Activated T-helper 1 cell treated with anti-CD3 and anti-CD28 coated beads, Interleukin-2, amount 50 U/mL, for 16 hours (primary cell): ENCODE results near the gene QPRT.
"Not testable (repeated sequence)": the region's sequence is repeated elsewhere in the genome, so short reads cannot be mapped to it uniquely, and the experiment has no call there.

Source experiments
- DNase-seq, 2 donors: peaks; one replicate each; pipeline ENCODE4 v3.0.0-alpha.2; 2020; ENCODE audit warnings: low read depth in 1 of 2, low spot score in 1 of 2

QPRT gene

DNA sequence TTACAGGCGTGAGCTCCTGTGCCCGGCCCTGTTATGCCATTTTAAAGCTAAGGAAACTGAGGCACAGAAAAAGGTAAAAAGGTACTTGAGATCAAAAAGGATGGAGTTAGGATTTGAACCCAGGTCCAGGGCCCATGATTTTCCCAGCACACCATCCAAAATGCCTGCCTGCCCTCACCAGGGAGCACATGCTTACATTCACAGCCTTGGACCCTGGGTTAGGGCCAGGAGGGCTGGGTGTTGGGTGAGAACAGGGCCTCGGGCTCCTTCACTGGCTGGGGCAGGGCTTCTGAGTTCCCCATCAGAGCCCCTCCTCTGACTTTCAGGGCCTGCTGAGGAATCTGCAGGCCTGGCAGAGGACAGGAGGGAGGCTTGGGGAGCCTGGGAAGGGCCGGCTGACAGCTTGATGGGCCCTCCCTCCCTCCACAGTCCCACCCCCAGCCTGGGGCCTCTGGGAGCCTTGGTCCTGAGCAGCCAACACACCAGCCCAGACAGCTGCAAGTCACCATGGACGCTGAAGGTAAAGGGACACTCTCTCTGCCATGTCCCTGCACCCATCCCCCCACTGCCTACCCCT, at the start of gene QPRT:
Gene QPRT, plus strand, starts transcription at position 490 of the 577 bp plus-strand sequence. Its CDS starts 18 bp downstream, at position 508.
- DNase-seq: no peak

DNA sequence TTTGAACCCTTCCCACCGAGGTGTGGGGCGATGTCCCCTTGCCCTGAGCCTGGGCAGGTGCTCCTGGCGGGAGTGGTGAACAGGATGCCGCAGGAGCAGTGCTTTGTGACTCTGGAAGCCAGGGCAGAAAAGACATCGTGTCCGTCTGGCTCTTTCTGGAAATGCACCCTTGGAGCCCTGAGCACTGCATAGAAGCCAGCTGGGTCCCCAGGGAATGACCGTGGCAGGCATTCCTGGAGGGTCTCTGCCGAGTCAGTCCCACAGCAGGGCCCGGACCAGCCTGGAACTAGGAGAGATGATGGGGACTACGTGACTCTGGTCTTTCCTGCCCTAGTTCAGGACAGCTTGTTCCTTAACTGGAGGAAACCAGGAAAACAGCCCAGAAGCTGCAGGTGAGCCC, 49.7 kb upstream of the QPRT start:
- DNase-seq: not testable (repeated sequence)

DNA sequence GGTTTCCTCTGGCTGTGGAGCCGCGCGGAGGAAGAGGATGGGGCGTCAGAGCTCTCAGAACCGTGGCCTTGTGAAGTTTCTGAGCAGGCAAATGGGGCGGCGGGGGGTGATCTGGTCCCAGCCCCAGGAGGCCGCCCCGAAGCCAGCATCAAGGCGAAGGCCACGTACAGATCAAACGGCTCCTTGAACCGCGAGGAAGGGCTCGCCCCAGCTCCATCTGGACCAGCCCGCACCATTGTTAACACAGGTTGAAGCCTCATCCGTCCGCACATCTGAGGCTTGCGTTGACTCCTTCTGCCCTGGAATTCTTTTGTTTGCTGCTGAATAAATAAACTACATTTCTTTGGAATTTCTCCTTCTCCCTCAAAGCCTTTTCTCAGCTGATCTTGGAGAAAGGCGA, 47.3 kb upstream of the QPRT start:
- not testable (repeated sequence) for DNase-seq

DNA sequence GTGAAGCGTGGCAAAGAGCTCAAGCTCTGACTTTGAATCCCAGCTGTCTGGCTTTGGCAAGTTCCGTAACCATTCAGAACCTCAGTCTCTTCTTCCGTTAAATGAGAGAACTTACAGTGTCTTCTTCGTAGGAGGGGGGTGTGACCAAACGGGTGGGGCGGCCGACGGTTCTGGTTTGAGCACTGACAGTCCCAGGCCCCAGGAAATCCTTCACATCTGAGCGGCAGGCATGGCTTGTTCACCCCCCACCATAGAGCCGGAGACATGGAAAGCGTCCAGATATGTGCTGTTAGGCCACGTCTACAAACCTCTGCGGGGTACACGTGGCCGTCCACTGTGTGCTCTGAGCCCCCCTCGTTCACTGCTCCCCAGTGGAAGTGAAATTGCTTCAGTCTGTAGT, 43.1 kb upstream of the QPRT start:
- DNase-seq: not testable (repeated sequence)

DNA sequence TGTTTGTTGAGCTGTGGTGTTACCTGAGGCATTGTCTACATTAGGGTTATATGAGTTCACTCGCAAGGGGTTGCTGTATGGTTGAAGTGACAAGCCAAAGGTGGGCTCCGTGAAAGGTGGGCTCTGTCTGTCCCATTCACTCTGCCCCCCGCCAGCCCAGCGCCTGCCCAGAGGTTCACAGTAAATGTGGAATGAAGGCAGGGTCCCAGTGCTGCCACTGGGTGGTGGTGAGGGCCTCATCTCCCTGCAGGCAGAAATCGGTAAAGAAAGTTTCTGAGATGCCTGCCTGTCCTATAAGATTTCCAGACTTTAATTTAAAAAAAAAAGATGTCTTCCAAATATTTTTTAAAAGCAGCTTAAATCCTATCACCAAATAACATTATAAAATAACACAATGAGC, 42.6 kb upstream of the QPRT start:
- DNase-seq: not testable (repeated sequence)

DNA sequence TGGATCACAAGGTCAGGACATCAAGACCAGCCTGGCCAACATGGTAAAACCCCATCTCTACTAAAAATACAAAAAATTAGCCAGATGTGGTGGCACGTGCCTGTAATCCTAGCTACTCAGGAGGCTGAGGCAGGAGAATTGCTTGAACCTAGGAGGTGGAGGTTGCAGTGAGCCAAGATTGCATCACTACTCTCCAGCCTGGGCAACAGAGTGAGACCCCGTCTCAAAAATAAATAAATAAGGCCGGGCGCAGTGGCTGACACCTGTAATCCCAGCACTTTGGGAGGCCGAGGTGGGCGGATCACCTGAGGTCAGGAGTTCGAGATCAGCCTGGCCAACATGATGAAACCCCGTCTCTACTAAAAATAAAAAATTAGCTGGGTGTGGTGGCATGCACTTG, 40.2 kb upstream of the QPRT start:
- DNase-seq: not testable (repeated sequence)

DNA sequence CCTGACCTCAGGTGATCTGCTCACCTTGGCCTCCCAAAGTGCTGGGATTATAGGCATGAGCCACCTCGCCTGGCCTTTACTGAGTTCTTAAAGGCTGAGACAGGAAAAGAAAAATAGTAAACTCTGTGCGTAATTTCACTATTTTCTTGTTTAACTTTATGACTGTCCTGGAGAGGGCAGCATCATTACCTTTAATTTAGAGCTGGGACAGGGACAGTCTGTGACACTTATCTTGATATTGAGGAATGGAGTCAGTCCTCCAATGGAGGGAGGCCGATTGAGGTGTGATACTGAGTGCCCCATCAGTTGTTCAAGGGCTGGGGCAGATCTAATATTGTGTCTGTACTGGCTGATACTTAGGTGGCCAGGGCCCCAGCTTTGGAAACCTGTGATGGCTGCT, 37.4 kb upstream of the QPRT start:
- DNase-seq: no peak

DNA sequence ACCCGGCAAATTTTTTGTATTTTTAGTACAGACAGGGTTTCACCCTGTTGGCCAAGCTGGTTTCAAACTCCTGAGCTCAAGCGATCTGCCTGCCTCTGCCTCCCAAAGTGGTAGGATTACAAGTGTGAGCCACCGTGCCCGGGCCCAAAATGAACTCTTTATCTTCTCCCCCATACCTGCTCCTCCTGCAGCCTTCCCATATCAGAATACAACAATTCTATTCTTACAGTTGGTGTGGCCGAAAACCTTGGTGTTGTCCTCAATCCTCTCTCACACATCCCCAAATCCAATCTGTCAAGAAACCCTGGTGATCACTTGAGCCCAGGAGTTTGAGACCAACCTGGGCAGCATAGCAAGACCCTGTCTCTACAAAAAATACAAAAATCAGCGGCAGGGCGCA, 35.4 kb upstream of the QPRT start:
- DNase-seq: no peak

DNA sequence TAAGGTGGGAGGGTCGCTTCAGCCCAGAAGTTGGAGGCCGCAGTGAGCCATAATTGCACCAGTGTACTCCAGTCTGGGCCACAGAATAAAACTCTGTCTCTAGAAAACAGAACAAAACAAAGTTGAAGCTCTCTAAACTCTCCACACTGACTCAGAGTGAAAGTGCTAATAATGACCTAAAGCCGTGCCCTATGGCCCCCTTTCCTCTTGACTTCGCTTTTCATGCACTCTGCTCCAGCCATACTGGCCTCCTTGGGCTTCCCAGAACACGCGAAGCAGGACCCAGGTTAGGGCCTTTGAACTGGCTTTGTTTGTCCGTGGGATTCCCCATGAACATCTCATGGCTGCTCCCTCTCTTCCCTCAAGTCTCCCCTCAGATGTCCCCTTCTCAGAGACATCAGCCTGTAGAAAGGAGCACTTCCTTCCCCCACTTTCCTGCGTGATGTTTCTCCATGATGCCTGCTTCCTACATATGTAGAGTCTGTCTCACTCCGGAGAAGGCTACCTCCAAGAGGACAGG, 34.6 kb upstream of the QPRT start:
- DNase-seq: no peak

DNA sequence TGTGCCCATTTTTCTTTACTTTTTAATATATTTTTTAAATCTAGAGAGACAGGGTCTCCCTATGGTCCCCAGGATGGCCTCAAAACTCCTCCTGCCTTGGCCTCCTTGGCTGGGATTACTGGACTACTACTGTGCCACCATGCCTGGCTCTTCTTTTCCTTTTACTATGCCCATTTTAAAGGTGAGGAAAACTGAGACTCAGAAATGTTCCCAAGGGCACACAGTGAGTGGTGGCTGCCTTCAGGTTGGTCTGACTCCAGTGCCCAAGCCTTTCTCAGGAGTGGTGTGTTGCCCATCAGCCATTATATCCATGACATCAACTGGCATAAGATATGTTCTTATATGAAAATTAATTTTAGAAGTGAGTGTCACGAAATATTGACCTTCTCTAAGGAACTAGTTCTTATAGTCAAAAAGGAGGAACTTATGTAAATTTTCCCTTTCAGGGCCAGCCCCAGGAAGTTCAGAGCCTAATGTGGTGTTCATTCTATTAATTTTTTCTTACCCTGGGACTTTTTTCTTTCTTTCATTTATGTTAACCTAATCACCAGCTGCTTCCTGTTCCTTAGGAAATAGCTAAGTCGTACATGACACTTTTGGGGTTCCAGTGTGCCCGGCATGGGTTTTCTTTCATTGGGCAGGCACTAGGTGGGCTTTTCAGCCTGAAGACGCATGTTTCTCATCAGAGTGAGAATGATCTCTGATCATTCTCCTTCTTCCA, 33.8 kb upstream of the QPRT start:
- no peak for DNase-seq

DNA sequence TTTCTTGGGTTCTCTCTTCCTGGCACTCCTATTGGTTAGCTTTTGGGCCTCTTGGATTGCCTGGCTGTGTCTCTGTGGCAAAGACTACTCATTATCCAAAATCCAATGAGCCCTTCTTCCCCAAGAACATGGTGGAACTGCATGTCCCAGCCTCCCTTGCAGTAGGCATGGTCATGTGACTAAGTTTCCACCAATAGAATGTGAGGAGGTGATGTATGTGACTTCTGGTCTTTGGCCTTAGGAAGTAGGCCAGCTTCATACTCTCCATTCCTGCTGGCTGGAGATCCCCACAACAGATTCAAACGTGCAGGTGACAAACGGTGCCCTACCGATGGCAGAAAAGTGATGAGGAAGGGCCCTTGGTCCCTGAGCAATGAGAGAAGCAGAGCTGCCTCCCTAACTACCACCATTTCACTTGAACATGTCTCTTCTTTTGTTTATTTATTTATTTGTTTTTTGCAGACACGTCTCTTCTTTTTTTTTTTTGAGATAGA, 33.2 kb upstream of the QPRT start:
- no peak for DNase-seq

DNA sequence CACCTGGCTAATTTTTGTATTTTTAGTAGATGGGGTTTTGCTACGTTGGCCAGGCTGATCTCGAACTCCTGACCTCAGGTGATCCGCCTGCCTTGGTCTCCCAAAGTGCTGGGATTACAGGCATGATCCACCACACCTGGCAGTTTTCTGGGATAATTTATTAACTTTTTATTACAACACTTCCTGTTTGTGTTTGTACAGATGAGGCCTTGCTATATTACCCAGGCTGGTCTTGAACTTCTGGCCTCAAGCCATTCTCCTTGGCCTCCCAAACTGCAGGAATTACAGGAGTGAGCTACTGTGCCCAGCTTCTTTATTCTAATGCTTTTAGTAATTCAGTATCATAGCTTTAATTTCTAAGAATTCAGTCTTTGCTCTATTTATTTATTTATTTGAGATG, 32.0 kb upstream of the QPRT start:
- DNase-seq: no peak

DNA sequence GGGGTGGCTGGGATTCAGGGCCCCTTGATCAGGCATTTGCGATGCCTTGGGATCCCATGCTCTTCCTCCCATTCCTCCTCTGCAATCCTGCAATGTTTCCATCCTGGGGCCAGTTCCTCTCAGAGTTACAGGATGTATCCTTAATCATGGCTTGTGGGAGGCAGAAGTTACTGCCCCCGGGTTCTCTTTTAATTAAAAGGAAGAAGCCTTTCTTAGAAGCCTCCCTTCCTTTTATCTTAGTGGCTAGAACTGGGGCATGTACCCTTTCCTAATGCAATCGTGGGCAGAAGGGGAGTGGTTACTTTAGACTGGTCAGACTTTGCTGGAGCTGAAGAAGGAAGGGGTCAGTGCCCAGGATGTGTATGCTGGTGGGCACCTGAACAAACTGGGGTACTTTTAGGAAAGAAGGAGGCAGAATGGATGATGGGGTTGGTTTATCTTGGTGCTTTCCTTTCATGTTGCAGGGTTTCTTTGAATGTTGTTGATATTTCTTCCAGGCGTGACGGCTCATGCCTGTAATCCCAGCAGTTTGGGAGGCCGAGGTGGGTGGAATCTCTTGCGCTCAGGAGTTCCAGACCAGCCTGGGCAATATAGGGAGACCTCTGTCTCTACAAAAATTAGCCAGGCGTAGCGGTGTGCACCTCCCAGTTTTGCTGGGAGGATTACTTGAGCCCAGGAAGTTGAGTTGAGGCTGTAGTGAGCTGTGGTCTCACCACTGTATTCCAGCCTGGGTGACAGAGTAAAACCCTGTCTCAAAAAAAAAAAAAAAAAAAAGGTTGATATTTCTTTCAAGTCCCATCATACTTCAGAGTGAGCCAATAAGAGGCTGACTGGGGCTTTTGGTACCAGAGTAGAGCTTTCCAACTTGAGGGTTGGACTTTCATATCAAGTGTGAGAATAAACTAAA, 29.1 kb upstream of the QPRT start:
- no peak for DNase-seq

DNA sequence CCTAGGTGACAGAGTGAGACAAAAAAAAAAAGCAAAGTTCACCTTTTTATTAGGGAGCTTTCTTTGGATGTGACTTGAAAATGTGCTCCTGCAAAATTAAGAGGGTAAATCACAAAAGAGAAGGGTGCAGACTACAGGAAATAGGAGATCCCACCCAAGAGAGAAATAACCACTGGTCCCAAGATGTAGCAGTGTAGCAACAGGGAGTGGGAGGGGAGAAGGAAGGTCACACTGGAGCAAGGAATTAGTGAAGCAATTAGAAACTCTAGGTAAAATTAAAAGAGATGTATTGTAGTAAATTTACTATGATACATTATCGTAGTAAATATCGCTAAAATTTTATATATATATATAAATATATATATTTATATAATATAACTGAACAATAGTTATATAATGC, 28.2 kb upstream of the QPRT start:
- DNase-seq: no peak

DNA sequence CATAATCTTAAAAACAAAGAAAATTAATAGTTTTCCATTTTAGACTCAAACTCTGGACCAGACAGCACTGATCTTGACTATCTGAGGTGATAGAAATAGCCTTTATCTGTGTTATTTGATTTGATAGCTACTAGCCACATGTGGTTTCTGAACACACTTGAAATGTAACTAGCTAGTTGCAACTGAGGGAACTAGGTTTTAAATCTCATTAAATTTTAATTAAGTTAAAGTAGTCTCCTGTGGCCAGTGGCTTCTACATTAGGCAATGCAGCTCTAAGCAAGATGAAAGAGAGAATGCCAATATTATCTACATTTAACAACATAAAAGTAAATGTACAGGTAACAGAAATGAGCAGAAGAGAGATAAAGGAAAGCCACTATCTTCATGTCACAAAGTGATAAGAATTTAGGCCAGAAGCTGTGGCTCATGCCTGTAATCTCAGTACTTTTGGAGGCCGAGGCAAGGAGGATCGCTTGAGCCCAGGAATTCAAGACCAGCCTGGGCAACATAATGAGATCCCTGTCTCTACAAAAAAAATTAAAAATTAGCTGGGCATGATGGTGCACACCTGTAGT, 27.1 kb upstream of the QPRT start:
- DNase-seq: no peak

DNA sequence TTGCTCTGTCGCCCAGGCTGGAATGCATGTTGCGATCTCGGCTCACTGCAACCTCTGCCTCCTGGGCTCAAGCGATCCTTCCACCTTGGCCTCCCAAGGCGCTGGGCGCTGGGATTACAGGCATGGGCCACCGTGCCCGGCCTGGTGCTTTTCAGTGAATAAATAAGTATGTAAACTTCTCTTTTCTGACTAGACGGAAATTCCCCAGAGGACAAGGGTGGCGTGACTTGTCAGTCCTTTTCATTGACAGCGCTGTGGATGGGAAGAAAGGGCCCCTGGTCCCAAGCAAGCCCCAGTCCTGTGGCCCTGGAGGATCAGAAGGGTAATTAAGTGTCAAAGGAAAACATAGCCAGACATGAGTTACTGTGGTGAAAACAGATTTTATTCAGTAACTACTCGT, 25.5 kb upstream of the QPRT start:
- no peak for DNase-seq

DNA sequence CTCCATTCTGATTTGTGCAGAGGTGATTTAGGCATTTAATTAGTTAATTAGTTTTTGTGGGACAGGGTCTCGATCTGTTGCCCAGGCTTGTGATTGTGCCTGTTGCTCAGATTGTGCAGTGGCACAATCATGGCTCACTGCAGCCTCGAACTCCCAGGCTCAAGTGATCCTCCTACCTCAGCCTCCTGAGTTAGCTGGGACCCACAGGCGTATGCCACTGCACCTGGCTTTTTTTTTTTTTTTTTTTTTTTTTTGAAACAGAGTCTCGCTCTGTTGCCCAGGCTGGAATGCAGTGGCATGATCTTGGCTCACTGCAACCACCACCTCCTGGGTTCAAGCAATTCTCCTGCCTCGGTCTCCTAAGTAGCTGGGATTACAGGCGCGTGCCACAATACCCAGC, 25.1 kb upstream of the QPRT start:
- DNase-seq: not testable (repeated sequence)

DNA sequence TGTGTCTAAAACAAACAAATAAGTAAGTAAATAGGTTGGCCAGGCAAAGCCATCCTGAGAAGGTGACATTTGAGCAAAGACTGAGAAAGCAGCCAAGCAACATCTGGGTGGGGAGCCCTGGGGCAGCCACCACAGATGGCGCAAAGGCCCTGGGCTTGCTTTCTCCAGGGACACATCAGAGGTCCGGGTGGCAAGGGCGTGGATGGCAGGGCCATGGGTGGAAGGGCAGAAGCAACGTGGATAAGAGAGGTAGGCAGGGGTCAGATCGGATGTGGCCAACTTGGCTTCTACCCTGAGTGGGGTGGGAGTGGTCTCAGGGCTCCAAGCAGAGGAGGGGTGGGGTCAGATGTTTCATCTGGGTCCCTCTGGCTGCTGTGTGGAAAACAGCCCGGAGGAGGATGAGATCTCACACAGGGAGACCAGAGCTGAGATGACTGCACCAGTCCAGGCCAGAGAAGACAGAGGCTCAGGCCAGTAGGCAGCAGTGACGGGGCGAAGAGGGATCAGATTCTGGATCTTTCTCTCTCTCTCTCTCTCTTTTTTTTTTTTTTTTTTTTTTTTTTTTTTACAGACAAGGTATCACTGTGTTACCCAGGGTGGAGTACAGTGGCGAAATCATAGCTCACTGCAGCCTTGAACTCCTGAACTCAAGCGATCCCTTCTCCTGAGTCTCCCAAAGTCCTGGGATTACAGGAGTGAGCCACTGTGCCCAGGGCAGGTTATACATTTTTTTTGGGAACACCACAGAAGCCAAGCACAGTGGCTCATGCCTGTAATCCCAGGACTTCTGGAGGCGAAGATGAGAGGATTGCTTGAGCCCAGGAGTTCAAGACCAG, 22.1 kb upstream of the QPRT start:
- DNase-seq: no peak

DNA sequence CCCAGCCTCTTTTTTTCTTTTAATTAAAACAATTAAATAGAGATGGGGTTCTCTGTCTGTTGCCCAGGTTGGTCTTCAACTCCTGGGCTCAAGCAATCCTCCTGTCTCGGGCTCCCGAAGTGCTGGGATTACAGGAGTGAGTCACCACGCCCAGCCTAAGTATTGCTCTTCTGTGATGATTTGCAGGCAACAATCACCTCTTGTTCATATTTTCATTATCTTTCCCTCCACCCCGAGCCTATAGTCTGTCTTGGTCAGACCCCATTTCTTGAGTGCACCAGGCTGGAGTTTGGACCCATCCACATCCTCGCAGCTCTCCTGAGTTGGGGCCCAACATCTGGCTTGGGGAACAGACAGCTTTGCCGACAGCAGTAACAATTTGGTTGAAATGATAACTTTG, 20.3 kb upstream of the QPRT start:
- no peak for DNase-seq

DNA sequence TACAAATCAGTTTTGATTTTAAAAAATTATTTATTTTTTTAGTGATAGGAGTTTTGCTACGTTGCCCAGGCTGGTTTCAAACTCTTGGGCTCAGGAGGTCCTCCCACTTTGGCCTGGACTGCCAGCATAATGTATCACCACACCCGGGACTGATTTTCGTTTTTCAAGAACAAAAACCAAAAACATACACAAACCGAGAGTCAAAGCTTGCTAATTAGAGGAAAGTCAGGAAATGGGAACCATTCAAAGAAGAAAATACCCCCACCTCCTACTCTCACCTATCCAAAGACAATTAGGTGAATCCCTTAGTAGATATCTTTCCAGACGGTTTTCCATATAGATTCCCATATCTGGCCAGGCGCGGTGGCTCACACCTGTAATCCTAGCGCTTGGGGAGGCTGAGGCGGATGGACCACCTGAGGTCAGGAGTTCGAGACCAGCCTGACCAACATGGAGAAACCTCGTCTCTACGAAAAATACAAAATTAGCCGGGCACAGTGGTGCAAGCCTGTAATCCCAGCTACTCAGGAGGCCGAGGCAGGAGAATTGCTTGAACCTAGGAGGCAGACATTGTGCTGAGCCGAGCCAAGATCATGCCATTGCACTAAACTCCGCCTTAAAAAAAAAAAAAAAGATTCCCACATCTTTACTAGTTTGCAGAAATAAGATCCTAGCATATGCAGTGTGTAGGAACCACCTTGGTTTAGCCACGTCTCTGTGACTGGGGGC, 16.8 kb upstream of the QPRT start:
- no peak for DNase-seq
